H1 (cell line): ENCODE measurements around the gene PAGE4. TPM values are rescaled to one million over a fixed set of nuclear protein-coding genes. Genes with fewer than 3 reads are reported as not detected.

ENCODE experiments used
- CHD2 ChIP-seq: IDR thresholded peaks from 2 replicates; pipeline ENCODE4 v1.6.1; 2012; ENCODE audit warnings: low read length, improper control_type of control experiment
- EP300 ChIP-seq, 2 experiments: IDR thresholded peaks; 1 replicate in 1 of 2; 2 replicates in 1 of 2; pipeline ENCODE4 v1.6.1; 2011 to 2012; ENCODE audit warnings: low read depth in 2 of 2, low read length in 2 of 2, mild to moderate bottlenecking in 2 of 2, borderline replicate concordance in 1 of 2, inconsistent platforms in 1 of 2, moderate library complexity in 1 of 2
- SRF ChIP-seq: IDR thresholded peaks from 2 replicates; pipeline ENCODE4 v1.6.1; 2011; ENCODE audit warnings: mild to moderate bottlenecking, low read depth, low read length, moderate library complexity
- YY1 ChIP-seq: IDR thresholded peaks from 2 replicates; pipeline ENCODE4 v1.6.1; 2011; ENCODE audit warnings: low read depth, mild to moderate bottlenecking, low read length
- polyA plus RNA-seq, 7 experiments: library from polyadenylated mRNA; depleted of rRNA in 3 of 7; stranded (reverse) in 5 of 7; unstranded in 2 of 7; fragments of >200 nt in 5 of 7; fragments of 200-250 nt in 2 of 7; gene quantifications; 1 replicate in 5 of 7; 2 replicates in 1 of 7; 4 replicates in 1 of 7; pipeline versions ENCODE4 v1.2.1 to v1.2.3, GENCODE V29; 2011 to 2013; ENCODE audit warnings: missing spikeins in 2 of 7, mixed read lengths in 2 of 7
- total RNA-seq: library from RNA; stranded (reverse); fragmentation: NEBNext Ultra II Directional; extraction: Animal tissue kit (Norgen Biotek cat#: 25700); gene quantifications from 2 replicates; pipeline ENCODE4 v1.2.1, GENCODE V29; 2021

PAGE4 gene
- total and polyA plus RNA-seq, 2 of the 8 experiments (the other 6 are each of a cell fraction or from before 2014, with no cell fraction given) = 0.53 TPM; not detected in 1

DNA sequence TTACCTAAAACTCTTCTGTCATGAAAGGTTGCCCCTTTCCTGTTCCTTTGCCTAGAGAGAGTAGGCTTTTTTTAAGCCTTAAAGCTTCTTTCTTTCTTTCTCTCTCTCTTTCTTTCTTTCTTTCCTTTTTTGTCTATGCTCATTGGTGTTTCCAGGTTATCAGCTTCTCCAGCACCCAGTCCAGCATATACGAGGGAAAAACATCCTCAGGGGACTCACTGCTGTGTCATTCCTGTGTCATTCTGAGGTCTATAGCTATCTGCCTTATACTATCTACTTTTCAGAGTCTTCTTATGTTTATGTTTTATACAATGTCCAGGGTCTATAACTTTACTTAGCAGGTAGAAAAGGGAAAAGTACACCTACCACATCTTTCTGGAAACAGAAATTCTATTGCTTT is 39.6 kb downstream of the PAGE4 start (continued):
- TF ChIP-seq YY1 (no peak), CHD2 (no peak), EP300 (IDR thresholded peaks at IDR 0.05; ENCODE audit: borderline replicate concordance in 1 of 2, low read depth in 2 of 2, low read length in 2 of 2) (no peak), SRF (no peak)
